HG02943 (cell line): ENCODE data around the gene EFNA4.

ENCODE experiments used
- ATAC-seq: cut with Tn5 transposase; IDR thresholded peaks from one replicate; pipeline ENCODE4 v1.9.1; 2021; ENCODE audit warnings: mild to moderate bottlenecking, low read depth, moderate library complexity; ENCODE audit not compliant: unreplicated experiment

Gene EFNA4

GRCh38 chr1:155084722-155085503 lies 21.4 kb downstream of the EFNA4 start:
- peak; percentile 75 for ATAC-seq

- ATAC-seq = no peak
These were observed 22.1 kb downstream of the EFNA4 start for GRCh38 chr1:155085504-155086127.

DNA sequence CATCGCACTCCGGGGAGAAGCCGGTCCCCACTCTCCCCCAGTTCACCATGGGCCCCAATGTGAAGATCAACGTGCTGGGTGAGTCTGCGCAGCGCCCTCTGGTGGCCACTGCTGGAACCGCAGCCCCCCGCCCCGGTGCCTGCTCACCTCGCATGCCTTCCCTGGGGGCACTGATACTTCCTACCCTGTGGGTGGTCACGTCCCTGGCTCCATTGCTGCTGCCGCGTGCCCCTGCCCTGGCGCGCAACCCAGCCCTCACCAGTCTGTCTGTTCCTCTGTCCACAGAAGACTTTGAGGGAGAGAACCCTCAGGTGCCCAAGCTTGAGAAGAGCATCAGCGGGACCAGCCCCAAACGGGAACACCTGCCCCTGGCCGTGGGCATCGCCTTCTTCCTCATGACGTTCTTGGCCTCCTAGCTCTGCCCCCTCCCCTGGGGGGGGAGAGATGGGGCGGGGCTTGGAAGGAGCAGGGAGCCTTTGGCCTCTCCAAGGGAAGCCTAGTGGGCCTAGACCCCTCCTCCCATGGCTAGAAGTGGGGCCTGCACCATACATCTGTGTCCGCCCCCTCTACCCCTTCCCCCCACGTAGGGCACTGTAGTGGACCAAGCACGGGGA lies 22.7 kb downstream of the EFNA4 start:
- no peak for ATAC-seq

- no peak for ATAC-seq
These were observed 23.5 kb downstream of the EFNA4 start for GRCh38 chr1:155086856-155087535.

GRCh38 chr1:155091071-155092051 lies 27.8 kb downstream of the EFNA4 start:
- no peak for ATAC-seq

DNA sequence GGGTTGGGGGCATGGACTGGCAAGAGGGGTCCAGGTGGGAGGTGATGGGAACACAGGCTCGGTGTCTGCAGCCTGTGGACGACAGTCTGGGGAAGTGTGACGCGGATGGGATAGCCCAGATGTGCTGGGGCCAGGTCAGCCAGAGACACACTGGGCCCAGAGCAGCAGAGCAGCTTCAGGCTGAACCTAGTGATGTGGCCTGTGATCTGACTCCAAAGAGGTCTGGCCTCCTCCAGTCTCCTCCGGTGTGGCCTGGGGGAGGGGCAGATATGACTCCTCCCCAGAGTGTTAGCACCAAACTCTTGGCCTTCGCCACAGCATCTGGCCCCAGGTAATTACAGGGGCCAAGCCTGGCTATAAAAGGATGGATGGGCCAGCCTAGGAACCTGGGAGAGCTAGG lies 28.6 kb downstream of the EFNA4 start:
- no peak for ATAC-seq

DNA sequence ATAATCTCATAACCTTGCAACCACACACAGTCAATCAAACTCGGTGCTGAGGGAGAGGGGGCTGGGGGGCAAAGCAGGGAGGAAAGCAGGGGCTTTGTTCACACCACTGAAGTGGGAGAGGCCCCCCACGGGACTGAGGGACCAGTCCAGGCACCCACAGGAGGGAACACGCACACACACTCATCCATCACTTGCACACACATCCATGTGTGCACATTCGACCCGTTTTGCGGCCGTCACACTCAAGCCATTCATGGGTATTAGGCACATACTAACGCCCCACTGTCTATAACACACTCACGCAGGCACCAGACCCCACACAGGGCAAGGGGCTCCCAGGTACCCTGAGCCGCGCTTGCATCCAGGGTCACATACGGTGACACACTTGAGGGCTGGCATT lies 29.1 kb downstream of the EFNA4 start:
- no peak for ATAC-seq

GRCh38 chr1:155093911-155094621 lies 30.5 kb downstream of the EFNA4 start:
- no peak for ATAC-seq

DNA sequence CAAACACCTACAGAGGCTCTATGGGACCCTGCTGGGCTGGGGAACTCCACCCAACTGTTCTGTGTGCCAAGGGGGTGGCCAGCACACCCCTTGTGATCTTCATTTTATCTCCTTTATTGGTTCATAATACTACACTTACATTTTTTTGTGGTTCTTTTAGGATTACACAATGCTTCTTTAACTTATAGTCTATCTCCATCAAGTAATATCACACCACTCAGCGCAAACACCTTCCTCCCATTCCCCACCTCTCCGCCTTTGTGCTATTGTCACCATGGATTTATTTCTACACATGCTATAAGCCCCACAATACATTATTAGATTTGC lies 31.0 kb downstream of the EFNA4 start:
- ATAC-seq = no peak

DNA sequence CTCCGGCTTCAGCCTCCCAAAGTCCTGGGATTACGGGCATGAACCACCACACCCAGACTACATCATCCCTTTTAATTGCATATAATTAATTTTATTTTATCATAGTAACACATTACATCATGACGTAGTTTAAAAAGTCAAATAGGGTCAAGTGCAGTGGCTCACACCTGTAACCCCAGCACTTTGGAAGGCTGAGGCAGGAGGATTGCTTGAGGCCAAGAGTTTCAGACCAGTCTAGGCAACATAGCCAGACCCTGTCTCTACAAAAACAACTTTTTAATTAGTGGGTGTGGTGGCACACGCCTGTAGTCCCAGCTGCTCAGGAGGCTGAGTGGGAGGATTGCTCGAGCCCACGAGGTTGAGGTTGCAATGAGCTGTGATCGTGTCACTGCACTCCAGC lies 35.8 kb downstream of the EFNA4 start:
- no peak for ATAC-seq

DNA sequence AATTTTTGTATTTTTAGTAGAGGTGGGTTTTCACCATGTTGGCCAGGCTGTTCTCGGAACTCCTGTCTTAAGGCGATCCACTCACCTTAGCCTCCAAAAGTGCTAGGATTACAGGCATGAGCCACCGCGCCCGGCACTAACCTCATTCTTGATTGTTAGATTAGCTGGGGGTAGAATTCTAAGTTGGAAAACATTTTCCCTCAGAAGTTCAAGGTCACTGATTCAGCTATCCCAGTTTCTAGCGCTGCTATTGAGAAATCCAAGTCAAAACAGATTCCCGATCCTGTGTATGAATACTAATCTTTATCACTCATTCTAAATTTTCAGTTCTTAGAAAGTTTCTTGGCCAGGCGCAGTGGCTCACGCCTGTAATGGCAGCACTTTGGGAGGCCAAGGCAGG lies 39.8 kb downstream of the EFNA4 start:
- ATAC-seq = no peak

DNA sequence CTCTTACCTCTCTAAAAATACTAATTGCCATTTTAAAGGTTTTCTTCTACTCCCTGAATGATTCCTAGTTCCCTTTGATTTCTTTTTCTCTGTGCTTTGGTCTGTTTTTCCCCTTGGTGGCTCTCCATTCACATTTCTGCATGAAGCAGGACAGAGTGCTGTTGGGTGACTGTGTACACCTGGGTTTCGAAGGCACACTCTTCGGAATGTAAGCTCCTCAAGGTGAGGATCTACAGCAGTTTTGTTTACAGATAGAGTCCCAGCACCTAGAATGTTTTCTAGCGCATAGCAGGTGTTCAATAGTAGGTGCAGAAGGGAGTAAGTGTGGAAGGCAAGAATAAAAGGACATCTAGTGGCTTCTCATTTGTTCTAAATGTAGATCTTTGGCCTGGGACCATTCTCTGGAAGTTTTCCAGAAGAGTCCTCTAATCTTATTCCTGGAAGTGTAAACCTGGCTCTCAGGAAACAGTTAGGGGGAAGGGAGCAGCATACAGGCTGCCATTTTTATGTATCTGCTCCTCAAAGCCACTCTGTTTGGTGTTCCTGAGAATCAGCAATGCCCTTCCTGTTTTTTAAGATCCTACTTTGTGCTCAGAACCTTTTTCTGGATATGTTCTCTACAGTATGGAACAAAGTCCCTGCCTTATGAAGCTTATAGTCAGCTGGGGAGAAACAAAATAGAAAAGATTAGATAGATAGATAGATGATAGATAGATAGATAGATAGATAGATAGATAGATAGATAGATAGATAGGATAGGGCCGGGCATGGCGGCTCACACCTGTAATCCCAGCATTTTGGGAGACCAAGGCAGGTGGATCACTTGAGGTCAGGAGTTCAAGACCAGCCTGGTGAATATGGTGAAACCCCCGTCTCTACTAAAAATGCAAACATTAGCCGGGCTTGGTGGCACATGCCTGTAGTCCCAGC lies 41.3 kb downstream of the EFNA4 start:
- no peak for ATAC-seq

GRCh38 chr1:155105604-155106011 lies 42.1 kb downstream of the EFNA4 start:
- ATAC-seq = no peak

- ATAC-seq = no peak
These were observed 43.3 kb downstream of the EFNA4 start for GRCh38 chr1:155106862-155107261.

DNA sequence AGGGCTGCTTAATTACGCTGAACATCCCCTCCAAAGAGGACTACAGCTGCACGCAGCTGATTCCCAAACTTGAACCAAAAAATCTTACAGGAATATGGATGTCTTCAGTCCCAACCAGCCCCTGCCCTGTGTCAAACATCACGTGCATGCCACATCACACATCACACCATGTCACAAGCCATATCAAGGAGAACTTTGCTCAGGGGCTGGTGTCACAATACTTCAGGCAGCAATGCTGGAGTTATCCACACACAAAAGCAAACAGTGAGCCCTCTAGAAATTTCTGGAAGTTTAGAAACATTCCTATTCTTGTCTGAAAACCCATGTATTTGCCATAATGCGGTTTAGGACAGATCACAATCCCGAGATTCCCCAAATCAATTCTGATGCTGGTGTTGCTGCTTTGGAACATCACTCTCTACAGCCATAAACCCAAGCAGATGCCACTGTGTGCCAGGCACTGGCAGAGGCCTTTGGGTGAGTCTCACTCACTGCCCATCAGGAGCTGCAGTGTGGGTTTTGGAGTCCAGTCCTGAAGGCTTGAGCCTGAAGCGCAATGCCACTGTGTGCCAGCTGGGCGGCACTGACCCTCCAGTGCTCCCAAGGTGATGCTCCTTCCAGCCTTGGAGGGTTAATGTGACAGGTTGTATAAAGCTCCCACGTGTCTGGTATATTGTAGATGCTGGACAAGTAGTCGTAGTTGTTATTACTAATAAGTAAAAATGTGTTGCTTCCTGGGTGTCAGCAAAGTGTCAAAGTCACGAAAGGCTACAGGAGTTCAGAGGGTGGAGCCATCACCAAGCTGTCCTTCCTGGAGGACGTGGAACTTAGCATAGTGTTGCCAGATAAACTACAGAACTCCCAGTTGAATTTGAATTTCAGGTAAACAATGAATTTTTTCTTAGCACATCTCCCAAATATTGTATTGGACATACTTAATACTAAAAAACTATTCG lies 44.0 kb downstream of the EFNA4 start:
- ATAC-seq = no peak

GRCh38 chr1:155108296-155108695 lies 44.8 kb downstream of the EFNA4 start:
- ATAC-seq = no peak

GRCh38 chr1:155110381-155110780 lies 46.8 kb downstream of the EFNA4 start:
- no peak for ATAC-seq
